Smooth muscle cell (in vitro differentiated cells): ENCODE measurements around the gene ATP11A. TPM values are rescaled to one million over a fixed set of nuclear protein-coding genes. Genes with fewer than 3 reads are reported as not detected.

Experiments
- DNase-seq: peaks from one replicate; lab custom pipeline; 2025; ENCODE audit not compliant: unreplicated experiment; lab: John Stamatoyannopoulos, UW
- H2AFZ ChIP-seq: fragments of 200-600 bp; sonication (generic); 2 replicates; pipeline ENCODE4 v1.6.0; 2016; ENCODE audit warnings: antibody characterized with exemption, low read depth, mild to moderate bottlenecking
- H3F3A ChIP-seq: fragments of 200-600 bp; sonication (generic); 2 replicates; pipeline ENCODE4 v1.6.0; 2017; ENCODE audit warnings: antibody characterized with exemption, low read depth
- H3K27ac ChIP-seq: fragments of 200-600 bp; sonication (generic); 2 replicates; pipeline ENCODE4 v1.5.1; 2016; ENCODE audit warnings: low read depth, mild to moderate bottlenecking
- H3K27me3 ChIP-seq: fragments of 200-600 bp; sonication (generic); 2 replicates; pipeline ENCODE4 v1.6.1; 2016; ENCODE audit warnings: low read depth, mild to moderate bottlenecking
- H3K36me3 ChIP-seq: fragments of 200-600 bp; sonication (generic); 2 replicates; pipeline ENCODE4 v1.5.1; 2016; ENCODE audit warnings: low read depth
- H3K4me1 ChIP-seq: fragments of 200-600 bp; sonication (generic); 2 replicates; pipeline ENCODE4 v1.5.1; 2016; ENCODE audit warnings: low read depth
- H3K4me2 ChIP-seq: fragments of 200-600 bp; sonication (generic); 2 replicates; pipeline ENCODE4 v1.6.0; 2016; ENCODE audit warnings: mild to moderate bottlenecking
- H3K4me3 ChIP-seq: fragments of 200-600 bp; sonication (generic); 2 replicates; pipeline ENCODE4 v1.5.1; 2016; ENCODE audit warnings: mild to moderate bottlenecking
- H3K79me2 ChIP-seq: fragments of 200-600 bp; sonication (generic); 2 replicates; pipeline ENCODE4 v1.6.0; 2016; ENCODE audit warnings: low read depth, mild to moderate bottlenecking
- H3K9ac ChIP-seq: fragments of 200-600 bp; sonication (generic); 2 replicates; pipeline ENCODE4 v1.6.0; 2016; ENCODE audit warnings: low read depth
- H3K9me3 ChIP-seq: fragments of 200-600 bp; sonication (generic); replicated peaks from 2 replicates; pipeline ENCODE4 v1.5.1; 2016; ENCODE audit warnings: low read depth
- H4K20me1 ChIP-seq: fragments of 200-600 bp; sonication (generic); 2 replicates; pipeline ENCODE4 v1.6.0; 2016; ENCODE audit warnings: low read depth
- WGBS: methylation state at CpG from one replicate; pipeline ENCODE4 v1.1.7; 2016; ENCODE audit warnings: low lambda C conversion rate; 5-methylcytosine and 5-hydroxymethylcytosine counted together
- polyA plus RNA-seq: library from polyadenylated mRNA; unstranded; fragments of >200 nt; fragmentation: Nextera tagmentation; extraction: Ambion mirVana; gene quantifications from 2 replicates; pipeline ENCODE4 v1.2.1, GENCODE V29; 2016
- total RNA-seq: library from RNA; depleted of rRNA; stranded (reverse); fragments of >200 nt; gene quantifications from 2 replicates; pipeline ENCODE4 v1.2.3, GENCODE V29; 2014
- TF ChIP-seq, protein P1 (sequence below): fragments of 200-600 bp; sonication (generic); IDR thresholded peaks from 2 replicates; pipeline ENCODE4 v1.5.1; 2017; ENCODE audit warnings: borderline replicate concordance, mild to moderate bottlenecking, antibody characterized with exemption; ENCODE audit not compliant: insufficient read depth, poor library complexity, severe bottlenecking

Gene ATP11A
- total and polyA plus RNA-seq, 2 experiments from 2014 or later, result 6.5 to 7.5 TPM

DNA sequence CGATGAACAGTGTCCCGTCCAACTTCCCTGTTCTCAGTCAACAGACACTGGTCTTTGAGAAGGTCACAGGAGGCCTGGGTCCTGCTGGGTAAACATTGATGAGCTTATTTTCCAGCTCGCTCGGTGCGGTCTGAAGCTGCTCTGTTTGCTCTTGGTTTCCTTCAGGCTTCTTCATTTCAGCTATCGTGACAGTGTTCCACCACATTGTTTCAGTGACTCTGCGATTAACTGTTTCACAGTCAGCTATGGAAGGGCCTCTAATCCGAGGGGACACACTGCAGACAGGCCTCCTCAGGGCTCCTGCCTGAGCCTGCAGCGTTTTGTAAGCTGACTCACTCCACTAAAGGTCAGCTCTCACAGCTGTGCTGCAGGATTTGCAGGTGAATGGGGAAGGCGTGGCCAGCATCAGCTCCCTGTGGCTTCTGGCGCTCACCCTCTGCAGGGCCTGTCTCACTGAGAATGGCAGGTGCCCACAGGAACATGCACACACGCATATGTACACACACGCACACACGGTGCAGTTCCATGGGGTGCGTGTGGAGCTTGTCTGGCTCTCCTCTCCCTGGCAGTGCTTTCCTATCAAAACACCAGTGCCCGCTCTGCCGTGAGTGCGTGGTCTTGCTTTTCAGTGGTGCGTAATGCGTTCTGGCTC is 216.3 kb downstream of the ATP11A start:
- H3K4me2 ChIP-seq, result no peak overlapping the region
- H3F3A ChIP-seq, result no peaks in the 10 kb centered on the region
- H3K79me2 ChIP-seq, result no peaks in the 10 kb centered on the region
- H3K9ac ChIP-seq, result no peak overlapping the region
- no peak for DNase-seq
- no peak overlapping the region for H3K27ac ChIP-seq
- TF ChIP-seq, protein P1, sequence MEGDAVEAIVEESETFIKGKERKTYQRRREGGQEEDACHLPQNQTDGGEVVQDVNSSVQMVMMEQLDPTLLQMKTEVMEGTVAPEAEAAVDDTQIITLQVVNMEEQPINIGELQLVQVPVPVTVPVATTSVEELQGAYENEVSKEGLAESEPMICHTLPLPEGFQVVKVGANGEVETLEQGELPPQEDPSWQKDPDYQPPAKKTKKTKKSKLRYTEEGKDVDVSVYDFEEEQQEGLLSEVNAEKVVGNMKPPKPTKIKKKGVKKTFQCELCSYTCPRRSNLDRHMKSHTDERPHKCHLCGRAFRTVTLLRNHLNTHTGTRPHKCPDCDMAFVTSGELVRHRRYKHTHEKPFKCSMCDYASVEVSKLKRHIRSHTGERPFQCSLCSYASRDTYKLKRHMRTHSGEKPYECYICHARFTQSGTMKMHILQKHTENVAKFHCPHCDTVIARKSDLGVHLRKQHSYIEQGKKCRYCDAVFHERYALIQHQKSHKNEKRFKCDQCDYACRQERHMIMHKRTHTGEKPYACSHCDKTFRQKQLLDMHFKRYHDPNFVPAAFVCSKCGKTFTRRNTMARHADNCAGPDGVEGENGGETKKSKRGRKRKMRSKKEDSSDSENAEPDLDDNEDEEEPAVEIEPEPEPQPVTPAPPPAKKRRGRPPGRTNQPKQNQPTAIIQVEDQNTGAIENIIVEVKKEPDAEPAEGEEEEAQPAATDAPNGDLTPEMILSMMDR, result no peak
- H3K36me3 ChIP-seq, result no peaks in the 10 kb centered on the region
- H2AFZ ChIP-seq, result no peak overlapping the region
- H3K9me3 ChIP-seq, result no peaks in the 10 kb centered on the region
- peaks cover 26% of the 10 kb centered on the region for H3K4me1 ChIP-seq
- WGBS, result 55% methylated on average over 20 of the region's 20 CpGs
- H3K27me3 ChIP-seq, result peaks cover 4% of the 10 kb centered on the region
- H4K20me1 ChIP-seq, result no peaks in the 10 kb centered on the region
- no peak overlapping the region for H3K4me3 ChIP-seq

DNA sequence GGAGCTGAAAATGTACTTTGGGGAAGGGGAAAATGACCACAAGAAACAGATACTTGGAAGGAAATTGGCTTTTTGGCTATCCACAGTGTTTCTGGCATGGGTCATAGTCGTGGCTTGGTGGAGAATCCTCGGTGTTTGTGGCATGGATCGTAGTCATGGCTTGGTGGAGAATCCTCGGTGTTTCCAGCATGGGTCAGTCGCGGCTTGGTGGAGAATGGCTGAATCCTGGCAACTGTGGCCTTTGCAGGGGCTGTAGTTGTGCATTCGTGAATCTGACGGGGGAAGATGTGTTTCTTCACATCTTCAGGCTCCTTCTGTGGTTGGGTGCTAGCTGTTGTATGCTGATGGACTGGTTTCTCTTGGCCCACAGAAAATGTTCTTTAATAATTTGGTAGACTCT is 217.4 kb downstream of the ATP11A start:
- H3K4me1 ChIP-seq, result peaks cover 21% of the 10 kb centered on the region
- no peaks in the 10 kb centered on the region for H3K36me3 ChIP-seq
- H3K27me3 ChIP-seq, result peaks cover 4% of the 10 kb centered on the region
- H3K4me2 ChIP-seq, result no peak overlapping the region
- no peak overlapping the region for H3K9ac ChIP-seq
- 95% methylated on average over 8 of the region's 8 CpGs for WGBS
- H3K79me2 ChIP-seq, result no peaks in the 10 kb centered on the region
- TF ChIP-seq, protein P1, result no peak
- no peak overlapping the region for H2AFZ ChIP-seq
- no peaks in the 10 kb centered on the region for H4K20me1 ChIP-seq
- H3F3A ChIP-seq, result no peaks in the 10 kb centered on the region
- DNase-seq, result no peak
- H3K4me3 ChIP-seq, result no peak overlapping the region
- no peaks in the 10 kb centered on the region for H3K9me3 ChIP-seq
- no peak overlapping the region for H3K27ac ChIP-seq

DNA sequence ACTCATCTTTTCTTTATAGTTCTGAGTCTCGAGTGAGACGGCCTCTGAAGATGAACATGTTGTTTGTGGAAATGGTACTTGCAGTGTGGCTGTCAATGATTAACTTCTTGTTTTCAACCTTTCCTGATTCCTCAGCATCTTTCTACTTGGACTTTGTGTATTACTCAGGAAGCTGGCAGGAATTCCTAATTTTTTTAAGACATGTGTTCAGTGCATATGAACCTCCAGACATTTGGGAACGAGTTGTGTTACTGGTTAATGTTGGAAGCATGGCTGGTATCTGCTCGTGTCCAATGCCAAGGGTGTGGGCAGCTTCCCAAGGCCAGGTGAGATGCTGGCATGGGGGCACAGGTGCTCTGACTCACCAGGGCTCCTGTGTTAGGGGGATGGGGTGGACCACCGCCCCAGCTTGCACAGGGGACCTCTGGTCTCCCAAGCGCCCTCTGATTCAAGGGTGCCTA is 218.1 kb downstream of the ATP11A start:
- TF ChIP-seq, protein P1, result no peak
- peaks cover 21% of the 10 kb centered on the region for H3K4me1 ChIP-seq
- H3K4me3 ChIP-seq, result no peak overlapping the region
- H3K9ac ChIP-seq, result no peak overlapping the region
- WGBS, result 80% methylated on average over 6 of the region's 6 CpGs
- H3K9me3 ChIP-seq, result no peaks in the 10 kb centered on the region
- H3F3A ChIP-seq, result no peaks in the 10 kb centered on the region
- H3K79me2 ChIP-seq, result no peaks in the 10 kb centered on the region
- no peak overlapping the region for H3K27ac ChIP-seq
- H2AFZ ChIP-seq, result no peak overlapping the region
- no peaks in the 10 kb centered on the region for H4K20me1 ChIP-seq
- H3K27me3 ChIP-seq, result peaks cover 4% of the 10 kb centered on the region
- H3K4me2 ChIP-seq, result no peak overlapping the region
- no peak for DNase-seq
- no peaks in the 10 kb centered on the region for H3K36me3 ChIP-seq

DNA sequence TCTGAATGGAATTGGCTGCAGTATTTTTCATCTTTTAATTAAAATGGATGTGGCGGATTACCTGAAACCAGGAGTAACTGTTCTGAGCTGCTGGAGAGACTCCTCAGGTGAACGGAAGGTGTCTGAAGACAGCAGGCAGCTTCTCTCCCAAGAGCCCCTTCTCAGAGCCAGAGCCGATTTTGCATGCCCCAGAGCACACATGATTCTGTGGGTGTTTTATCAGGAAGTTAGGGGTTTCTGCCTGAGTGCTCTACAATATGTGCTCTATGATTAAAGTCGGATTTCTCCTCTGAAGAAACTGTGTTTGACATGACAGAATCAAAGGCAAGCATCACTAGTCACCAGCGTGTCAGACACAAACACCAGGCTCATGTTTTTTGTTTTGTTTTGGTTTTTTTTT is 218.5 kb downstream of the ATP11A start:
- Histone ChIP-seq H2AFZ (no peak overlapping the region), H3K79me2 (no peaks in the 10 kb centered on the region), H3K4me2 (no peak overlapping the region), H3K27me3 (peaks cover 4% of the 10 kb centered on the region), H3K9me3 (no peaks in the 10 kb centered on the region), H4K20me1 (no peaks in the 10 kb centered on the region), H3K4me1 (peaks cover 21% of the 10 kb centered on the region), H3F3A (no peaks in the 10 kb centered on the region), H3K36me3 (no peaks in the 10 kb centered on the region), H3K4me3 (no peak overlapping the region), H3K9ac (no peak overlapping the region), H3K27ac (no peak overlapping the region)
- WGBS, result 93% methylated on average over 5 of the region's 5 CpGs
- no peak for DNase-seq
- TF ChIP-seq, protein P1, result no peak
